GM04504 (cell line): ENCODE measurements around the gene ACVR1.

Source experiments
- DNase-seq: peaks from one replicate; pipeline ENCODE4 v3.0.0-alpha.2; 2012; ENCODE audit warnings: low read depth

Gene ACVR1

DNA sequence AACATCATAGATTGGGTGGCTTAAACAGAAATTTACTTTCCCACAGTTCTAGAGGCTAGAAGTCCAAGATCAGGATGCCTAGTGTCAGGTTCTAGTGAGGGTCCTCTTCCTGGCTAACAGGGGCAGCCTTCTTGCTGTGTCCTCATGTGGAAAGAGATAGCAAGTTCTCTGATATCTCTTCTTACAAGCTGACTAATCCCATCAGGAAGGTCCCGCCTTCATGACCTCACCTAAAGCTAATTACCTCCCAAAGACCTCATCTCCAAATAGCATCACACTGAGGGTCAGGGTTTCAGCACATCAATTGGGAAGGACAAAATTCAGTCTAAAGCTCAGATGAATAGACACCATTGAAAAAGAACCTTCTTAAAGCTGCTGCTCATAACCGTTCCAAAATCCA is 22.9 kb downstream of the ACVR1 start:
- no peak for DNase-seq

DNA sequence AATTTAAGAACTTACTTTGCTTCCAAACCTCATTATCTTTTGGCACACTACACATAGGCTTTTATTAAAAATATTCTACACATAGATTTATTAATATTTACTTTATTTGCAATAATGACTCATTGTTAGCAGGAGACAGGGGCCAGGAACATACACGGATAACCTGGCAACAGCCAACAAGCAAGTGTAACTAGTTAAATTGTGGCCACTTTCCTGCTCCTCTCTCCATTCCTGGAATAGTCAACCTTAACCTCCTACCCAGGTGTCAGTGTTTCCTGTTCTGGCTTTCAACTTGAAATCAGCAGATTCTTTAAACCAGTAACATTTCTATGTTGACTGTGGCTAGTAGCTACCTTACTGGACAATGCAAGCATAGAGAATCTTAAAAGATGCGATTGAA is 26.5 kb downstream of the ACVR1 start:
- DNase-seq = no peak

DNA sequence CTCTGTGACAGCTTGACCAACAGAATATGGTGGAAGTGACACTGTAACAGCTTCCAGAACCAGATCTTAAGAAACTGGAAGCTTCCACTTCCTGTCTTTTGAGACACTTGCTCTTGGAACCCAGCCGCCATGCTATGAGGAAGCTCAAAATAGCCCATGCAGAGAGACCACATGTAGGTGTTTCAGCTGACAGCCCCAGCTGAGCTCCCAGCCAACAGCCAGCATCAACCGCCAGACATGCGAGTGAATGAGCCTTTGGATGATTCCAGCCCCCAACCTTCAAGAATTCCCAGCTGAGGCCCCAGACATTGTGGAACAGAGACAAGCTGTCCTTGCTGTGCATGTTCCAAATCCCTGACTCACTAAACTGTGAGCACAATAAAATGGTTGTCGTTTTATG is 27.9 kb downstream of the ACVR1 start:
- DNase-seq = no peak

DNA sequence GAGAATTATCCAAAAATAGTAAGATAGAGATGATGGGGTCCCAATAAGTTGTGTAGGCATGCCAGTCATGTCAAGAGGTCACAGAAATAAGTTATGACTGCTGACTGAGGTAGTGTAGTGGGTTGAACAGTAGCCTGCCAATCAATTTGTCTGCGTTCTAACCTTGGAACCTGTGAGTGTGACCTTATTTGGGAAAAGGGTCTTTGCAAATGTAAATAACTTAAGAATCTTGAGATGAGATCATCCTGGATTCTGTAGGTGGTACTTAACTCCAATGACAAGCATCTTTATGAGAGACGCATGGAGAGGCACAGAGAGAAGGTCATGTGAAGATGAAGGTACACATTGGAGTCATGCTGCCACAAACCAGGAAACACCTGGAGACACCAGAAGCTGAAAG is 31.0 kb downstream of the ACVR1 start:
- no peak for DNase-seq

DNA sequence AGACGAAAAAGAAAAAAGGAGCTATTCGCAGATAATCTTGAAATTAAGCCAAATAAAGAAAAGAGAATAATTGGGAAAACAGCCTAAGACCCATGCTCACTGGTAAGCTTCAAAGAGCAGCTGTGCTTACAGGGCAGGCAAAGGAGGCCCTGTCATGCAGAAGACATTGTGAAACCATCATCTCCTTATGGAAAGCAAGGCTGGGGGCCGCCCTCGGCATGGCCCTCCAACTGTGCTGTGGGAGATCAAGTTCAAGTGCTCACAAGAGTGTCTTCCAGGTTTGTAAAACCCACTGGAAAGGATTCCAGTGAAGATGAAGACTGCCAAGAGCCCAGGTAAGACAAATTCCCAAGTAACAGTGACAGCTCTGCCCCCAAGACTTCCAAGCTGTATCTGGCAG is 32.2 kb downstream of the ACVR1 start:
- DNase-seq = no peak

DNA sequence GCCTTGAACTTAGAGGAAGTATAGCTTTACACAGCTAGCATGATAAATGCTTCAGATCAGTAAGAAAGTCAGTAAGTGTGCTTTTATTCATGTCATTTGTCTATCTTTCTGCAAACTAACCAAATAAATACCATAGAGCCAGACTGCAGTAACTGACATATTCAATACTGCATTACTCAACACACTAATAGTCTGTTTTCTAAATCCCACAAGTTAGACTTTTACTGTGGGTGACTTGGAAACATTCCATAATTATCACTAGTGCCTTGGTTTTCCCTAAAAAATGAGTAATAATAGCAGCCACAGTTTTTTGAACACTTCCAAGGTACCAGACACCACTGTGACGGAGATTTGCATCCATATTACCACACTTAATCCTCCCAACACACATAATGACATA is 33.0 kb downstream of the ACVR1 start:
- DNase-seq = no peak

DNA sequence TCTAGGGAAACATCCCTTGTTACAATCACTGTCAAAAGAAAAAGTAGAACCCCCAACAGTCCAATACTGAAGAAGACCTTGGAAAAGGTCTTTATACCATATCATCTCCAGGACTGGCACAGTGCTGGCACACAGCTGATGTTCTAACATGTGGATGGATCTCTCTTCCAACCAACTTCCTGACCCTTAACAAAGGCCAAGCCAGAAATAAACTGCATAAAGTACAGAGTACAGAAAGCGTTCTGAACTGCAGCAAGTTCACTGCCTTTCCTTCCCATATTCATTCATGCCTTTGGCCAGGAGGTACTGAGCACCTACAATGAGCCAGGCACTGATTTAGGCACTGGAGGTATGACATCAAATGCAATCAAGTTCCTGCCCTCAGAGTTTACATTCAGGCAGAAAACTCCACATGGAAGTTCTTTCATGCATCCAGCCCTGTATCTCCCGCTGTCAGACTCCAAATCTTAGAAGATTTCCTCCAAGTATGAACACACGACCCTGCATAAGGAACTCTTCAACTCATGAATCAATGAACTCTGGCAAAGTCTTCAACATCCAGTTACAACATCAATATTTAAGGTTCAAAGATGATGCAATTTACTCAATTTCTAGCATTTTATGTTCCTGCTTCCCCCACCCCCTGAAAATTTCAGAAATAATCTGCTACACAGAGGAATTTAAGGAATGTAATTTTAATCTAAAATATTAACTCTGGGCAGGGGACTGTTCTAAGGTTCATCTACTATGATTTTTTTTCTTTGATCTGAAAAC is 33.8 kb downstream of the ACVR1 start:
- DNase-seq = no peak

DNA sequence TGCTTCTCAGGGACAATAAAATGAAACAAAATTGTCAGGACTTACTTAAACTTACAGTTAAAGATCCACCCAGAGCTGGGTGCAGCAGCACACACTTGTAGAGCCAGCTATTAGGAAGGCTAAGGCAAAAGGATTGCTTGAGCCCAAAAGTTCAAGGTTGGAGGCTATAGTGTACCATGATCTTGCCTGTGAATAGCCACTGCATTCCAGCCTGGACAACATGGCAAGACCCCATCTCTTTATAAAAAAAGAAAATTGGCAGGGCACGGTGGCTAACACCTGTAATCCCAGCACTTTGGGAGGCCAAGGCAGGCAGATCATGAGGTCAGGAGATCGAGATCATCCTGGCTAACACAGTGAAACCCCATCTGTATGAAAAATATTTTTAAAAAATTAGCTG is 34.6 kb downstream of the ACVR1 start:
- DNase-seq = no peak

DNA sequence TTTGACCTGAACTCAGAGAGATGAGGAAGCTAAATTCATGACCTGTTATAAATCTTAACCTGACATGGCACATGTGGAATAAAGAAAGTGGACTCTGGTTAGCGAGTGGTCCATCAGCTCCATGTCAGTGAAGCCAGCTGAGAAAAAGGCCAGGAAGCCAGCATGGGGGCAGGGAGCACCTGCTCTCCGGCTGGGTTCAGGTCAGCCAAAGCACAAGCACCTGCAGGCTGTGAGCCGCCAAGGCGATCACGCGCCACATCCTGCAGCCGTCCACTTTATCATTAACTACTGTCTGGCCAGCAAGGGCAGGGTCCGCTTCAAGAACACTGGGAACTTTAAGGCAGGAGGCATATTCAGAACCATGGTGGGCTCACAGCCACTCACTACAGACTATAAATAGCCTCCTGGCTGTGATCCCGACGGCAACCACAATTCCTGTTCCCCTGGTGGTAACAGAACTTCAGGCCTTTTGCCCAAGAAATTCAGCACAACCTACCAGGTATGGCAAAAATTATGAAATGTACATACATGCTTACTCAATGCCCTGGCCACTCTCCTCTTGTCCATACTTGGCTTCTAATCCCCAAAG is 35.5 kb downstream of the ACVR1 start:
- DNase-seq = no peak

DNA sequence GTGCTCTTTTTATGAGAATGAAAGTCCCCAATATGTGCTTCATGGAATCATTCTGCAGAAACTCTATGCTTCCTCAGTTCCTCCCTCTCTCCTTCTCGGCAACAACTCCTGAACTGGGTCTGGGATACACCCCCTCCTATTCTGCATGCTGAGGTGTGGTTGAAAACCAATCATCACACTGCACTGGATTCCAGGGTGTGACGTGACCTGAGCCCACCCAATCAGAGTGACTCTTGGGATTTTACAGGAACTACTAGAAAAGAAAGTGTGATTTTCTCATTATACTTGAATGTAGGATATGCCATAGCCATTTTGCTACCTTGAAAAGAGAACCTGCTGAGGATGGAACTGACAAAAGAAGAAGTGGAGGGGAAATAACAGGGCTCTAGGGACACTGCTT is 36.3 kb downstream of the ACVR1 start:
- no peak for DNase-seq

DNA sequence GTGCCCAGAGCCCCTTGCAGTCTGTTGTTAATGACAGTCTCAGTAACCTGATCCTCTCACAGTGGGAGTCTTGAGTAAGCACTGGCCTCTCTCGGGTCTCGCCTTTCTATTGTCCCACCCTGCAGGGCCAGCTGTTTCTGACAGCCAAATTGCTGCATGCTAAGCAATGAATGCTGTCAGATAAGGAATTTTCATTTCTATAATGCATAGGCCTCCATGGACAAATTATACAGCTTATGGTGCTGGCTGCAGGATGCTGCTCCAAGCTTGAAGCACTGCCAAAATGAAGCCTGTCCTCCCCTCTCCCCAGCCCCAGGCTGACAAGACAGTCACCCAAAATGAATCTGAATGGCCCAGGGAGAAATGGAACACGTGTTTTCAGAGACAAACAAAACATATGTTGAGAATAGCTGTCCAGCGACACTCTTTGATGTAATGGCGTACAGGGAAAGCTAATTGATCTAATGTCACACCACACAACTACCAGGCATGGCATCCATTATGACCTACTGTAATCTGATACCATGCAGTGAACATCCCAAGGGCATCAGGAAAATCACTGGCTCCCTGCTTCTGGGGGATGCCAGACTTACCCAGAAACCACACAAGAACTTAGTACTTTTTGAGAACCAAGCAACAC is 36.8 kb downstream of the ACVR1 start:
- DNase-seq = no peak

DNA sequence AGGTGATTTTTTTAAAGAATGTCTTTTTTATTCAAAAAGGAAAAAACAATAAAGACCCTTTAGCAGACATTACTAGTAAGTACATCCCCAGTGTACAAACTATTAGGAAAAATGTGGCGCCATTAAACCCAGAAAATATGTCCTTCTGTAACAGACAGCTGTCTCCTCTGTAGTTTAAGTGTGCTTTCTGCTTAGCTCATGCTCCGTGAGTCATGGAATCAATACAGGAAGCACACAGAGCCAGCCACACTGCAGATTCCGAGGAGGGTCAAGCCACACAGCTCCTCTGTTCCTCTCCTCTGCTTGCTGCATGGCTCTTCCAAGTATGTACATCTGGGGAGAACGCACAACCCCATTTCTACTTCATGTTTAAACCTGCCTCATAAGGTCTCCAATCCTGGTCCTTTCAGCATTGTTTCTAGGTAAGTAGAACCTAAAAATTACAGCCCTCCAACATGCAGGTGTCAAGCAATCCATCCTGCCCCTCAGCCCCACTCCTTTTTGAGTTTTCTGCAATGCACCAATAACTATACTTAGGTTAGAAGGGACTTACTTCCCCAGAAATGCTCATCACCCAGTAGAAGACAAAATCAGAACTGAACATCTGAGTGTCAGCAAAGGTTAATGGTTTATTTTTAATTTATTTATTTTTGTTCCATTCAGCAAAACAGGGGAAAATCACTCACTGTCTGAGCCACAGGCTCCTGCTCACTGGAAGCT is 37.5 kb downstream of the ACVR1 start:
- no peak for DNase-seq

DNA sequence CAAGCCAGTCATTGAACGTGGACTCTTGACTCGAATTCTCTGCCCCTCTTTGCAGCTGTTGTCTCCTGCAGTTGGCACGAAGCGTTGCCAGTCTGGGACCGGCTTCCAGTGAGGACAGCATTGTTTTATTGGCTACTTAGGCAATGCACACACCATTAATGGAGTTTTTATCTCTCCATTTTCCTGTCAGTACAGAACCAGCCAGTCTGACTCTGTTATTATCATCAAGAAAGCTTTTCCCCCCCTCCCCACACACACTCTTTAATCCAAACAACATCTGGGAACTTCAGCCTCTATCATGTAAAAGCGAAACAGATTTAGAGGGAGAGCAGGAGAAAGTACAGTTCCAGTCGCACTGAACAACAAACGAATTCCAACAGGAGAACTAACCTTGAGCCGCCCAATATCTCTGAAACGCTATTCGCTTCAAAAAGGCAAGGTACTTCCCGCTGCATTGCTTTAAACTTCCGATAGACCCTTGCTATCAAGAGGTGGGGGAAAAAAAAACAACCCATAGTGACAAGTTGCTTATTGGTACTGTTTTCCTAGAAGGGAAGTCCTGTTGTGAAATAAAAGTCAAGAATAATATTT is 38.2 kb downstream of the ACVR1 start:
- DNase-seq = no peak

DNA sequence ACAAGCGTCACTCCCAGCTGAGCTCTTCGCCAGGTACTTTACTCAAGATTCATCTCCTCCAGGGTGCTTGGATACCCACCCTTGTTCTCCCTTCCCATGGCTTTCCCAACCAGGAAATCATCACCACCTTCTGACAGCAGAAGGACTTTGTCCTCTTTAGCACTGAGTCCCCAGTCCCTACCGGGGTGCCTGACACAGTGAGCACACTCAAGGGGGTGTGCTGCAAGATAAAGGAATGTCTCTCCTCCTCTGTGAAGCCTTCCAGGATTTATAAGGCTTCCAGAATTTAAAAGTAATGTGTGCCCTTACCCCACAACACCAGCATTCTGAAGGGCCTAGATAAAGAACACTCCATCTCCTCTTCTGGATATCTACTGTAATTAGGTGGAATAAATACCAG is 39.6 kb downstream of the ACVR1 start:
- DNase-seq = no peak

DNA sequence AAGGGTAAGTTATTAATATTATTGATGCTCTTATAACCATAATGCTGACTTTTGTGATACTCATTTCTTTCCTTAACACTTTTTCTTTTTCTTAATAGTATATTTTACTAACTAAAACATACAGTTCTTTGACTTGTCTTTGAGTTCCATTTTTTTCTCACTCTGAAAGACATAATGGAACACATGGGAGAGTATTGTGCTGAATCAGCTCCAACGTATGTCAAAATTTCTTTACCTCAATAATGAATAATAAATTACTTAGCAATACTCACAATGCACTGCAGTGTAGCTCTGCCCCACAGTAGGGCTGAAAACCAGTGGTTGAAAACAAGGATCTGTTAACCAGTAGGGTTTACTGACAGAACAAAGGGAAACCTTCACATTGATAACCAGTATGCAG is 40.7 kb downstream of the ACVR1 start:
- no peak for DNase-seq

DNA sequence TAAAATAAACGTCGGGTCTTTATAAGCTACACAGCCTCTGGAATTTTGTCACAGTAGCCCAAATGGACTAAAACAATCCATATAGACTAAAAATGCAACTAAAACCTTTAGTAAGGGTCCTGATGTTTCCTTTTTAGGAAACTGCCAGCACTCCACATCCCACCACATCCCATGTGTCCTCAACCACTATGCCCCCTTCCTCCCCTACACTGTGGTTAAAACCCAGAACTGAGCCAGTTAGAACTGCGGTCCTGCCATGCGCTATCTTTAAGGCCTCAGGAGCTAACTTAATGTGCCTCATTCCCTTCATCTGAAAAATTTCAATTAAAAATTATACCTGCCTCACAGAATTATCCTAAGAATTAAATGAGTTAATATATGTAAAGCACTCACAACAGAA is 41.1 kb downstream of the ACVR1 start:
- DNase-seq = no peak

DNA sequence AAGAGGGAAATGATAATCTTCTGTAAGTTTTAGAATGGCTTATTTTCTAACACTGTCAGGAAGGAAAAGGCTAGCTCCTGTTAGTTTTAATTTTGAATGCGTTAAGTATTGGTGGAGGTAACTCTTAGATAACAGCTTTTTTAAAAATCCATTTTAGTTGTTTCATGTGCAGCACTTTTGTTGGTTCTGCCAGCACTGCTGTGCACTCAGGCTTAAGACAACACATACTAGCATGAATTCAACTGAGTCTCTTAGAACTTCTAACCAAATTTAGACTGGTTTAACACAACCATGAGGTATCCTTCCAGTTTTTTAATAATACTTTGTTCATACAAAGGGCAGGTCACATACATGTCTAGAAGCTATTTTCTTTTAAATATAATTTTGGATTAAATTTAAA is 42.4 kb downstream of the ACVR1 start:
- DNase-seq = no peak

DNA sequence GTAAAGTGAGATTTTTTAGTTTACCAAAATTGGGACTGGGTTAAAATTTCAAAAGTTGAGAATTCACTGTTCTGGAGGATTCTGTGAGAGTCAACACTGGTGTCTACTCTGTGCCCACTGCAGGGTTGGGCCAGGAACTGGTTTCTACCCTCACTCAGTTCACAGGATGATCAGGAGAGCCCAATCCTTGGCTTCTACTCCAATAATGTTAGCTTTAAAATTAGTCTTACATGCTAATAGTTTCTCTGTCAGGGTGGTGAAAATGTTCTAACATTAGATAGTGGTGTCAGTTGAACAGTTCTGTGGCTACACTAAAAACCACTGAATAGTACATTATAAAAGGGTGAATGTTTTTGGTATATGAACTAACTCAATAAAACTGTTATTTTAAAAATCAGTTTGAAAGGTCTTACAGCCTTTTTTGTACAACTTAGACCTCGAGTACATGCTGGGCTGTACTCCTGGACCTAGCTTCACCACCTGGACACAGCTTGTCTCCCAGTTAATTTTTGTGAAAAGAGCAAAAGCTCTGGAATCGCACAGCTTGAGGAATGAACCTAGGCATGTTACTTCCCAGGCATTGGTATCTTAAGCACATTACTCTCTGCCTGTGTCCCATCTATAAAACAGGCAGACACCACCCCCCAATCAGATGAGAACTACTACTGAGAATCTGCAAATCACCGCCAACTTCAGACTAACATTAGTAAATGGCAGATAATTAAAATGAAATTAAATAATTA is 44.4 kb downstream of the ACVR1 start:
- no peak for DNase-seq

DNA sequence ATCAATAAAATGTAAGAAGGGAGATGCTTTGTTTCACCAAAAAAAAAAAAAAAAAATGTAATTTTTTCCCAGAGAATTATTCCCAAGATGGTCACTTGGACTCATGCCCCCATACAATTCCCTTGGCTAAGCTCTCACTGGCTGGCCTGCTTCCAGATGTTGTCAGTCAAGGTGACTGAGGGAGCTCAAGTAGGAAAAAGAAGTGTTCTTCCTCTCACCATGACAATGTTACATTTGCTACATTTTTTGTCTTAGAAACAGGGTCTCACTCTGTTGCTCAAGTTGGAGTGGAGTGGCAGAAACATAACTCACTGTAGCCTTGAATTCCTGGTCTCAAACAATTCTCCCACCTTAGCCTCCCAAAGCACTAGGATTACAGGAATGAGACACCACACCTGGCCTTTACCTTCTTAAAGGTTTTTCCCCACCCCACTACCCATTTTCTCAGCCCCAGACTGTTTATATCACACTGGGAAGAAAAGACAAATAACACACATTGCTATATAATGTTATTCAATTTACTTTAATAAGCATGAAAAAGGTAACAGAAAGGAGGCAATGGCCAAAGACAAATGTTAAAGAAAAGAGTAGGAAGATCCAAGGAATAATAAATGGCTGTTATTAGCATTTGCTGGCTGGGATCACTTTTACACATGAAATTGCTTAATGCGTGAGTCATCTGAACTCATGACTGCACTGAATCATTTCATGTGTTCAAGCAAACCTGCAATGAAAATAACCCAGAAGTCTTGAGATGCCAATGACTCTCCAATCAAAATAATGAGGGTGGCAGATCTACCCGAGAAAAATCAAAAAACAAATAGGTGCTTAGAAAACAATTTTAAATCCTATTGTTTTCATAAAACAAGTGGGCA is 45.2 kb downstream of the ACVR1 start:
- peak; percentile 77 for DNase-seq

DNA sequence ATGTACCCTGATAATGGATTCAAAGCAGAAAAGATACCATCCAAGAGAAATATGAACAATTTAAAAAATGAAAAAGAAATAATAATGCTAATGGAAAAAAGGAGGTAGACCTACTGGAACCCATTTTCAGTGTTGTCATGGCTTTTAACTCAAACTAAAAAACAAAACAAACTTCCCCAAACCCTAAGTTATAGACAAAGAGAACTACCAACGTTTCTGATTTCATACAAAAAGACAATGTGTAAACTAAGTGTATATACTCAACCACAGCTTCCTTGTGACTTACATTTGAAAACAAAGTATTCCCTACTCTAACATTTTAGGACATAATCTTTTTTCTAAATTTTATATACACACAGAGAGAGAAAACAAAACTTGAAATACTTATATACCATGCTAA is 45.9 kb downstream of the ACVR1 start:
- no peak for DNase-seq

DNA sequence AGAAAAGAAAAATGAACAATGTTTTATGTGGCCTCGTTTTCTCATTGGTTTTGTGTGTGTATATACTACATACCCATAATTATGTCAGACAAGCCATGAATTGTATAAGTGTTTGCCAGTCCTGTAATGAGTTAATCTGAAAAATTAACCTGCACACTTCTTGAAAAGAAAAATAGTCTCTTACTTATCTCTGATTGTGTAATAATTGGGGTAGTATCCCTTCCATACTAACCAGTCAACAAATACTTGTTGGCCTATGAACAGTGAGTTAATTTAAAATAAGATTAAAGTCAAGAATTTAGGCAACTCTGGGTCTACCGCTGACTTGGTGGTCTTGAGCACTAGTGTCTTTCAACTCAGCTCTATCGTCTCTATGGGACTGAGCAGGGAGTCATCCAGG is 48.8 kb downstream of the ACVR1 start:
- DNase-seq = no peak
